MM.1S (cell line): ENCODE results near the gene DOCK4.

Experiments used
- CTCF ChIP-seq: fragments of 300-600 bp; sonication (generic); IDR thresholded peaks from 2 replicates; pipeline ENCODE4 v1.5.1; 2016; ENCODE audit warnings: antibody characterized with exemption, low read length, mixed read lengths
- EZH2 ChIP-seq: fragments of 300-600 bp; sonication (generic); optimal IDR thresholded peaks from 2 replicates; pipeline ENCODE3; 2017; ENCODE audit warnings: low read depth, mild to moderate bottlenecking, antibody characterized with exemption, low read length, mixed read lengths
- EZH2phosphoT487 ChIP-seq: fragments of 300-600 bp; sonication (generic); IDR thresholded peaks from 2 replicates; pipeline ENCODE4 v1.6.1; 2018; ENCODE audit warnings: antibody characterized with exemption, low read length

- TF ChIP-seq CTCF = no peak
- TF ChIP-seq EZH2phosphoT487 = no peak
- no peak for TF ChIP-seq EZH2
Observed at GRCh38 chr7:112012242-112012641, 194.0 kb downstream of the DOCK4 start.
